HFFc6 (cell line): ENCODE data around the gene TRPC4AP. TPM values are rescaled to one million over a fixed set of nuclear protein-coding genes. Genes with fewer than 3 reads are reported as not detected.
"Not testable (repeated sequence)": the region's sequence is repeated elsewhere in the genome, so short reads cannot be mapped to it uniquely, and the experiment has no call there.

Experiments used
- DNase-seq: peaks from one replicate; pipeline ENCODE4 v3.0.0-alpha.2; 2018
- H3K27ac Mint-ChIP-seq: 2 replicates; pipeline ENCODE4 v1.8.0; 2020; ENCODE audit warnings: mild to moderate bottlenecking, mixed read lengths
- H3K27me3 Mint-ChIP-seq: 2 replicates; pipeline ENCODE4 v1.8.0; 2021; ENCODE audit warnings: mild to moderate bottlenecking, moderate library complexity, mixed read lengths; ENCODE audit not compliant: insufficient read depth
- H3K36me3 Mint-ChIP-seq: 2 replicates; pipeline ENCODE4 v1.8.0; 2021; ENCODE audit warnings: low read depth, mixed read lengths
- H3K4me1 Mint-ChIP-seq: 2 replicates; pipeline ENCODE4 v1.8.0; 2020; ENCODE audit warnings: low read depth, mixed read lengths
- H3K4me3 Mint-ChIP-seq: 2 replicates; pipeline ENCODE4 v1.8.0; 2020; ENCODE audit warnings: mild to moderate bottlenecking, moderate library complexity, mixed read lengths
- H3K9me3 Mint-ChIP-seq: 2 replicates; pipeline ENCODE4 v1.8.0; 2020; ENCODE audit warnings: mild to moderate bottlenecking, mixed read lengths
- CTCF ChIP-seq: fragments of 200-600 bp; sonication (generic); IDR thresholded peaks from 2 replicates; pipeline ENCODE4 v1.5.0; 2021; ENCODE audit warnings: antibody characterized with exemption, mild to moderate bottlenecking
- total RNA-seq, 6 experiments: library from RNA; stranded (reverse); fragmentation: NEBNext Ultra II Directional; extraction: Animal tissue kit (Norgen Biotek cat#: 25700); gene quantifications; 2 replicates in 1 of 6; 3 replicates in 5 of 6; pipeline ENCODE4 v1.2.3, GENCODE V29; 2021

Gene TRPC4AP
- total RNA-seq, 6 experiments from 2014 or later = 70.7 to 89.8 (median 81.6) TPM

GRCh38 chr20:35060168-35060567, 32.4 kb downstream of the TRPC4AP start:
- no peak for DNase-seq
- Mint-ChIP-seq H3K9me3 (peaks cover 19% of the 10 kb centered on the region), H3K4me1 (peaks cover 42% of the 10 kb centered on the region), H3K4me3 (no peak overlapping the region), H3K27ac (no peak overlapping the region), H3K27me3 (no peaks in the 10 kb centered on the region), H3K36me3 (peaks cover 52% of the 10 kb centered on the region)
- no peak for TF ChIP-seq CTCF

- peaks cover 57% of the 10 kb centered on the region for H3K36me3 Mint-ChIP-seq
- no peak overlapping the region for H3K4me3 Mint-ChIP-seq
- H3K4me1 Mint-ChIP-seq = peaks cover 41% of the 10 kb centered on the region
- no peak overlapping the region for H3K27ac Mint-ChIP-seq
- peaks cover 19% of the 10 kb centered on the region for H3K9me3 Mint-ChIP-seq
- H3K27me3 Mint-ChIP-seq = no peaks in the 10 kb centered on the region
- no peak for DNase-seq
- no peak for TF ChIP-seq CTCF
These were observed 33.0 kb downstream of the TRPC4AP start for GRCh38 chr20:35059612-35060011.

GRCh38 chr20:35059110-35059509, 33.5 kb downstream of the TRPC4AP start:
- Mint-ChIP-seq H3K4me3 (no peak overlapping the region), H3K4me1 (peaks cover 43% of the 10 kb centered on the region), H3K36me3 (peaks cover 60% of the 10 kb centered on the region), H3K9me3 (peaks cover 19% of the 10 kb centered on the region), H3K27me3 (no peaks in the 10 kb centered on the region), H3K27ac (no peak overlapping the region)
- no peak for TF ChIP-seq CTCF
- DNase-seq = no peak

- H3K9me3 Mint-ChIP-seq = peaks cover 15% of the 10 kb centered on the region
- peaks cover 45% of the 10 kb centered on the region for H3K36me3 Mint-ChIP-seq
- H3K27ac Mint-ChIP-seq = peak overlapping the region; percentile 5; the same call in 1 of the 2 replicates
- DNase-seq = no peak
- H3K4me3 Mint-ChIP-seq = no peak overlapping the region
- H3K27me3 Mint-ChIP-seq = no peaks in the 10 kb centered on the region
- TF ChIP-seq CTCF = no peak
- peaks cover 52% of the 10 kb centered on the region for H3K4me1 Mint-ChIP-seq
These were observed 36.9 kb downstream of the TRPC4AP start for GRCh38 chr20:35055445-35056276.

- Mint-ChIP-seq H3K36me3 (peaks cover 39% of the 10 kb centered on the region), H3K9me3 (peaks cover 8% of the 10 kb centered on the region), H3K4me3 (no peak overlapping the region), H3K27me3 (no peaks in the 10 kb centered on the region), H3K27ac (no peak overlapping the region), H3K4me1 (peaks cover 59% of the 10 kb centered on the region)
- no peak for DNase-seq
- no peak for TF ChIP-seq CTCF
These were observed 37.8 kb downstream of the TRPC4AP start for GRCh38 chr20:35054814-35055213.

GRCh38 chr20:35052616-35053015, 40.0 kb downstream of the TRPC4AP start:
- Mint-ChIP-seq H3K27ac (peak overlapping the region; percentile 81), H3K36me3 (peaks cover 48% of the 10 kb centered on the region), H3K4me3 (peak overlapping the region; percentile 33), H3K4me1 (peaks cover 55% of the 10 kb centered on the region)
- H3K9me3 Mint-ChIP-seq, H3K27me3 Mint-ChIP-seq: not testable (repeated sequence)
- peak; percentile 44 for DNase-seq
